Glomerular endothelial cell (primary cell): ENCODE results near the gene INO80E. TPM values are rescaled to one million over a fixed set of nuclear protein-coding genes. Genes with fewer than 3 reads are reported as not detected.

Experiments used
- DNase-seq: peaks from one replicate; pipeline ENCODE4 v3.0.0-alpha.2; 2011; ENCODE audit warnings: low read depth, low spot score; ENCODE audit errors: extremely low read depth
- total RNA-seq: library from RNA; depleted of rRNA; stranded (reverse); fragments of >200 nt; gene quantifications from 2 replicates; pipeline ENCODE4 v1.2.3, GENCODE V29; 2015

INO80E gene
- total RNA-seq, 1 donor from 2014 or later = 77.5 TPM

DNA sequence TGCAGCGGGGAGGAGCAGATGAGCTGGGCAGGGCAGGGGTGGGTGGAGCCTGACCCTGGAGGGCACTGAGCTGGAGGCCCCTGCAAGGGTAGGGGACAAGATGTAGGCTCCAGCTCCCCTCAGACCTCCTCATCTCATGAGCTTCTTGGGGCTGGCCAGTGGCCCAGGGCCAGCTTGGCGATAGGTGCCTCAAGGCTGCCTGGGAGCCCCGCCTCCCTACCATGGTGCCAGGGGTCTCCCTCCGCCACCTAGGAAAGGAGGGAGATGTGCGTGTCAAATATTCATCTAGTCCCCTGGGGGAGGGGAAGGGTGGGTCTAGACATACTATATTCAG is 4.5 kb upstream of the INO80E start:
- DNase-seq = no peak

DNA sequence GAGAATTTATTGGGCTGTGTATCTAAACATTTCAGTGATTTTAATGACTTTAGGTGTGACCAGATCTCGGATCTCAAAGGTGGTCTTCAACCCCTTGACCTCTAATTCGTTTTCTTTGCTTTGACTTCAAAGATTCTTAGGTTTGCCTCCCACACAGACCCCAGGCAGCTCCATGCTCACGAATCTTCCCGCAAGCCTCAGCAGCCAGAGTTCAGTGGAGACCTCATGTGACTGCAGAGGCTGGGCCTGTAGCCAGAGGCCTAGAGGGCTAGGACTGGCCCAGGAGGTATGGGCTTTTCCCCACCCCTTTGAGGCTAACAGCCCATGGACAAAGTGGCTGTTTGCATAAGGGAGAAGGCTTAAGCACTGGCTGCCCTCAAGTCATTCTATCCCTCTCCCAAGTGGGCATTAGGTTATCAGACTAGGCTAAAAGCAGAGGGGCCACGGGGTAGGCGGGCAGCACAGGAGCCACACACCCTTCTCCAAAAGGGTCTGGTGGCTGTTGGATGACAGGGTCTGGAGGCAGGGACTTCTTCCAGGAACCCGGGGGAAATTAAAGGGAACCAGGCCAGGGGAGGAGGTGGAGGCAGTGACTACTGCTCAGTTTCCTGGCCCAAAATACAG is 3.6 kb upstream of the INO80E start:
- DNase-seq = no peak

- DNase-seq = no peak
Measured at GRCh38 chr16:29993191-29993902, 2.7 kb upstream of the INO80E start.

- DNase-seq = no peak
Measured at GRCh38 chr16:29993903-29994599, 2.0 kb upstream of the INO80E start.

- DNase-seq = no peak
Measured at GRCh38 chr16:29994600-29995323, 1.3 kb upstream of the INO80E start.

GRCh38 chr16:29995324-29995910 is 624 bp upstream of the INO80E start, which contains the start of gene HIRIP3:
Gene HIRIP3, minus strand, starts transcription at chr16:29995617. Its CDS starts 12 bp downstream, at chr16:29995605.
- DNase-seq = no peak

DNA sequence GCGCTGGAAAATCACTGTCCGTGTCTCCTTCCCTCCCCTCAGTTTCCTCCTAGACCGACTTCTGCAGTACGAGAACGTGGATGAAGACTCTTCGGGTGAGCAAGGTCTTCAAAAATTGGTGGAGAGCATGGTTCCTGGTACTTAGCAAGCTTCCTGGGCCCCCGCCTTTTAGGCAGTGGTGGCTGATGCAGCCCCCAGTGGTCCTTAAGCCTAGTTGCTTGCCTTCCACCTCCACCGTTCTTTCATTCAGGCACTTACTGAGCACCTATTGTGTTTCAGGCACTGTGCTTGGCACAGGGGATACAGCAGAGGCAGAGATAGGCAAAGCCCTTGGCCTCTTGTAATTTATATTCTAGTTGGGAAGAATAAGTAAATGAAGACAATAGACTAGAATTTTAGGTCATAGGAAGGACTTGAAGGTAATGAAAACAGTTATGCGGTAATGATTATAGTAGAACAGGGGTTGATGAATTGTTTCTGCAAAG is 767 bp downstream of the INO80E start:
- no peak for DNase-seq

GRCh38 chr16:29999605-30000004 is 3.6 kb downstream of the INO80E start:
- no peak for DNase-seq

DNA sequence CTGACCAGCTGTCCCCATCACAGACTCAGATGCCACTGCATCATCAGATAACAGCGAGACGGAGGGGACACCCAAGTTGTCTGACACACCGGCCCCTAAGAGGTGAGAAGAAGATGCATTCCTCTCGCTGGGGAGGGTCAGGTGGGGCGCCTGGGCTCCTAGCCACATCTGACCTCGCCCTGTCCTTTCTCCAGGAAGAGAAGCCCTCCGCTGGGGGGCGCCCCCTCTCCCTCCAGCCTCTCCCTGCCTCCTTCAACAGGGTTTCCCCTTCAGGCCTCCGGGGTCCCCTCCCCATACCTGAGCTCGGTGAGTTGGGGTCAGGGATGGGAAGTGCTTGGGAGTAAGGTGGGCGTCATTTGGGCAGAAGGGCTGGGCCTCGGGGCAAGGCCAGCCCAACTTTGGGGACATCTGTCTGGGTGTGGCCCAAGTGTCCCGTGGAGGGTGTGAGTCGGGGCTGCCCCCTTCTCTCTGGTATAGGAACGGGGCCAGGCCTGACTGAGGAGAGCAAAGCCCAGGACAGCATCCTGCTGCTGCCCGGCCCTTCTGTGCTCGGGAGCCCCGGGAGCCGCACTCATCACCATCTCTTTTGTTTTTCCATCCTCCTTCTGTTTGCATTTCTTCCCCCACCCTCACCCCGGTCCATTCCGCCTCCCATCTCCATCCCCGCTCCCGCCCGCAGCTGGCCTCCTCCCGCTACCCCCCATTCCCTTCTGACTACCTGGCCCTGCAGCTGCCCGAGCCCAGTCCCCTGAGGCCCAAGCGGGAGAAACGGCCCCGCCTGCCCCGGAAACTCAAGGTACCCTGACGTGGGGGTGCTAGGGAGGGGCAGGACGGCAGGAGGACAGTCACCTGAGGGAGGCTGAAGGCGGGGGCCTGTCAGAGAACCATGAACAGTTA is 4.9 kb downstream of the INO80E start:
- DNase-seq = no peak

GRCh38 chr16:30002614-30003346 is 6.7 kb downstream of the INO80E start:
- DNase-seq = no peak

DNA sequence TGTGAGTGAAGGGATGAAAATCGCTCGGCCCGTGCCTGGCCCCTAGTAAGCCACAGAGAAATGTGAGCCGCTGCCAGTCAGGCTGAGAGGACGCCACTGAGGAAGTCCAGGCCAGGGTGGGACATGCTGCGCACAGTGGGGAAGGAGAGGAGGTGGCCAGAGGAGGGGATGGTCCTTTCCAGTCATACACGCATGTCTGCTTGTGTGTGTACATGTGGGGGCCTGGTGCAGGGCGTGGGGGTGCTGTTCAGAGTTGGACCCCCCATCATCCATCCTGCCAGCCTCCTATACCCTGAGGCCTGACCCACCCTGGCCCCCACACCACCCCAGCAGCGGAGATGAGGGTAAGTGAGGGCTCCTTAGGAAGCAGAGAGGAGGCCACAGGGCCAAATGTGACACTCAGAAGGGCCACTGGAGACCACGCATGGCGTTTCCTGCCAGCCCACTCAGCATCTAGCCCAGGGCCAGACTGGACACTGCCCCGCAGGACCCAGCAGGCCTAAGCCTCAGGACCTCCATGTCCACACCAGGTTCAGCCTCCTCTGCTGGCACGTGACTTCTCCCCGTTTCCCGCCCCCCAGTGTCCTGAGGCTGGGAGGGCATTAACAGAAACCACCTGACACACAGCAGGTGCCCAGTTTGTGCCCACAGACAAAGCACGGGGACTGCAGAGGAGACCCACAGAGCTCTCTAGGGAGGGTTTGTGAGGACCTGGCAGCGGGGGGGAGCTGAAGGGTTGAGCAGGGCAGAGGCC is 7.8 kb downstream of the INO80E start:
- DNase-seq = no peak

GRCh38 chr16:30004424-30004776 is 8.4 kb downstream of the INO80E start:
- DNase-seq = no peak

DNA sequence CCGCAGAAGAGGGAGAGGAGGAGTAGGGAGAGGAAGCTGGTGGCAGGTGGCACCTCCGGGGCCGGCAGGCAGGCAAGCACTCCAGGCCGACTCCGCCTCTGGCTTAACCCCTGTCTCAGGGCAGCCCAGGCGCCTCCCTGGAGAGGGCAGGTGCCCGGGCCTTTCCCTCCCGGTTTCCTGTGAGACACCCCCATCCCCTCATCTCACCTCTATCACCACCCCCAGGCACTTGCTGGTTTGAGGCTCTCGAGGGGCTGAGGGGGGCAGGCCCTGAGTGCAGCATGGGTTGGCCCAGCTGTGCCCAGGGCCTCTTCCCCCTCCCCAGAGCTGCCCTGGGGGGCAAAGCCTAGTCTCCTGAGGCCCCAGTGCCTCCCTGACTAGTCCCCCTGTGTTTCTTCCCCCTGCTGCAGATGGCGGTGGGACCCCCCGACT is 8.8 kb downstream of the INO80E start:
- no peak for DNase-seq

DNA sequence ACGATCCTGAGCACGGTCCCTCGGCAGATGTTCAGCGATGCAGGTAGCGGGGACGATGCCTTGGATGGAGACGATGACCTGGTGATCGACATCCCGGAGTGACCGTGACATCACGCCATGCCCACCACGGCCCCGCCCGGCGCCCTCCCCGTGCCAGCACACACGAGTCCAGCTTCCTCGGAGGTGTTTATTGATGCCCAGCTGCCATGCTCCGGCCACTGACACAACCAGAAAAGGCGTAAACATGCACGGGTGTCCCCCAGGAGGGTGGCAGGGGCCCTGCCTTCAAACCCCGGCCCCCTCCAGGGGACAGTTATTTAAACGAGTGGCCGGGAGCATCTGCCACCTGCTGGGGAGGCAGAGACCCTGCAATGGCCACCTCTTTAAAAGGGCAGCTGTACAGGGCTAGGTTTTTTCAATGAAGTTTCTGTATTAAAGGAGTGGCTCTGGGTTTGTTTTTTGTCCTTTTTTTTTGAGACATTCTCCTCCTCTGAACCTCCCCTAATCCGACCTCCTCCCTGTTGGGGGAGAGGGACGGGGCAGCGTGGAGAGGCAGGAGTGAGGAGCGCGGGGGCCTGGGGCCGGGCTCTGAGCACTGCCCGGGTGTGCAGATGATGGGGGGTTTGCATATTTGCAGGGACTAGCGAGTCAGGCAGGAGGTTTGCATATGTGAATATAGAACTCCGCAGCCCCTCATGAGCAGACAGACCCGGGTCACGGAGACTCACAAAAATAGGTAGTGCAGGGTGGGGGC is 9.5 kb downstream of the INO80E start:
- no peak for DNase-seq

GRCh38 chr16:30006095-30006473 is 10.0 kb downstream of the INO80E start:
- DNase-seq = no peak

DNA sequence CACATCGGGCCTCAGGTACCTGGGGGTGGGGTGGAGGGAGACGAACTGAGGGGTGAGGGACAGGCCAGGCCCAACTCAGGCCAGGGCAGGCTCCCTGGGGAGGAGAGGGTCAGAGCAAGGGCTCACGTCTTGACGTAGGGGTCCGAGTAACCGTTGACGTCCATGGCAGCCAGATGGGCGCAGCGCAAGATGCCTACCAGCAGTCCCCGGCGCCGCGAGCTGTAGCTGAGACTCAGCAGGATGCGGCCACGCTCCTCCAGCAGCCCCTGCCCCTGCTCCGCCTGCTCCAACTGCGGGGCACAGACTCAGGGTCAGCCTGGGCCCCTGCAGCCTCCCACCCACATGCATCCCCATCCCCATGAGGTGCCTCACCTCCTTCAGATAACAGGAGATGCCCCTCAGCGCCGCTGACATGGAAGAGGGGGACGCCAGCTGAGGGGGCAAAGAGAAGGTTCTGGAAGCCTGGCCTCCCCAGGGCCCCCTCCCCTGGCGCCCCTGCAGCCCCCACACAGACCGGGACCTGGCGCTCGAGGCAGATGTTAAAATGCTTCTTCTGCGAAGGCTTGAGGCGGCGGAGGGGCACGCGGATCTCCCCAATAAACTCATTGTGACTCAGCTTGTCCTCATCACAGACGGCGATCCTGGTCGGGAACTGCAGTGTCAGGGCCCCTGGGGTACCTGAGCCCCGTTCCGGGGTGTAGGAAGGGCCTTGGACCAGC is 10.8 kb downstream of the INO80E start:
- no peak for DNase-seq

DNA sequence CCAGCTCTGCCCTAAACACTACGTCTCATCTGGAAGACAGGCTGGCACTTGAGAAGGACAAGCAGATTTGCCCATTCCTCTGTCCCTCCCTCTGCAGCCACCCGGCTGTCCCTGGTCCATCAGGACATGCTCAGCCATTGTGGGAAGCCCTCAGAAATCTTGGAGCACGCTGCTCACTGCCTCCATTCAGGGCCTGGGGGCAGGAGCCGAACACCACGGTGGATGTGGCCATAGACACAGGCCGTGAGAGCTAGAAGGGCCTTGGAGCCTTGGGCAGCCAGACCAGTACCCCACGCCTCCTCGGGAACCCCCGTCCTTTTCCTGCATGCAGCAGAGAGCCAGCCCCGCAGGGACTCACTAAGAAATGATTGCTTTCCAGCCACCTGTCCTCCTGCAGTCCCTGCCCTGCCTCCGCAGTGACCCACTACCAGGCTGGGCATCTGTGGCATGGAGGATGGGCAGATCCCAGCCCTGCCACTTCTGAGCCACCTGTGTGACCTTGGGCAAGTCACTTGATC is 11.4 kb downstream of the INO80E start:
- no peak for DNase-seq
